Measurements from ENCODE around the gene VGLL4.
A peak's percentile ranks its signal among the peaks of the same experiment; 100 is the strongest.

The VGLL4 gene

DNA sequence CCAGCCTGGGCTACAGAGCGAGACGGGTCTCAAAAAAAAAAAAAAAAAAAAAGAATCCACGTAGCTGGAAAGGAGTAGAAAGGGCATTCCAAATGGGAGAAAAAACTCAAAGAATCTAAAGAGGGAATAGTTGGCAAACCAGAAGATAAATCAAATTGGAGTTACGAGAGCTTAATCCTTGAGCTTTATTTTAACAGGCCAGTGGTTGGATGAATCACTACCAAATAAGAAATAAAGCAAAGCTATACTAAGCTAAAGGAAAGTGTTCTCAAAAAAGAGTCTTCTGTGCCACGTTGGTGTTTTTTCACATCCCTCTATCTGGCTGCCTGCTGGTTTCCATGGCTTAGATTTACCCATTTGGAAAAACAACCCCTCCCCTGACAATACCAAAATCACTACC, 14.0 kb downstream of the VGLL4 start:
- no peak for DNase-seq (ENCODE audit: low read depth in 1 of 2, low spot score in 1 of 2)

DNA sequence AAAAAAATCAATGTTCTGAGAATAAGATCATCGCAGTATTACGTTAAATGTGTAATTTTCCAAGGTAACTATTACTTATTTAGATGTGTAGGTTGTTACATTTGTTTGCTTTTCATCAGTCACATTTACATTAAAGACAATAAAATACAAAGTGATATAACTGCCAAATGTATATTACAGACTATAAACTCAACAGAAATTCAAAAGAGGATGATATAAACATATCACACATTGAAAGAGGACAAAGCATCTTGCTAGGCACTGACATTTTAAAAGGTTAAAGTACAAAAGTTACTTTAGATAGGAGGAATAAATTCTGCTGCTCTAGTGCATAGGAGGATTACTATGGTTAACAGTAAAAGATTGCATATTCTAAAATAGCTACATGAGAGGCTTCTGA, 16.1 kb downstream of the VGLL4 start:
- no peak for DNase-seq (ENCODE audit: low read depth in 1 of 2, low spot score in 1 of 2)

DNA sequence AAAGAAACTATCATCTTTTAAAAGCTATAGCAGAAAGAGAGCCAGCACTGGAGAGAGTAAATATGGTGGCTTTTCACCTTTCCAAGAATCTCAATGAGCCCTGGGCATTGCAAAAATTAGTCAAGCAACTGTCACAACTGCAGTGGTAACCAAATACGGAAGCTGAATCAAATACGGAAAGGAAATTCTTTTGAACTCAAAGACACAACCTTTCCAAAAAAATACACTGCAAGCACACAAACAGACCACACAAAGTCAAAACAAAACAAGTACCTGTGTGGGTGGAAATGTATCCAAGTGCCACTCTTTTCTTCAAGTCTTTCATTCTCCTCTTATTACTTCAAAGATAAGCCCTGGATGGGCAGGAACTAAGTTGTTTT, 17.6 kb downstream of the VGLL4 start:
- no peak for DNase-seq (ENCODE audit: low read depth in 1 of 2, low spot score in 1 of 2)

DNA sequence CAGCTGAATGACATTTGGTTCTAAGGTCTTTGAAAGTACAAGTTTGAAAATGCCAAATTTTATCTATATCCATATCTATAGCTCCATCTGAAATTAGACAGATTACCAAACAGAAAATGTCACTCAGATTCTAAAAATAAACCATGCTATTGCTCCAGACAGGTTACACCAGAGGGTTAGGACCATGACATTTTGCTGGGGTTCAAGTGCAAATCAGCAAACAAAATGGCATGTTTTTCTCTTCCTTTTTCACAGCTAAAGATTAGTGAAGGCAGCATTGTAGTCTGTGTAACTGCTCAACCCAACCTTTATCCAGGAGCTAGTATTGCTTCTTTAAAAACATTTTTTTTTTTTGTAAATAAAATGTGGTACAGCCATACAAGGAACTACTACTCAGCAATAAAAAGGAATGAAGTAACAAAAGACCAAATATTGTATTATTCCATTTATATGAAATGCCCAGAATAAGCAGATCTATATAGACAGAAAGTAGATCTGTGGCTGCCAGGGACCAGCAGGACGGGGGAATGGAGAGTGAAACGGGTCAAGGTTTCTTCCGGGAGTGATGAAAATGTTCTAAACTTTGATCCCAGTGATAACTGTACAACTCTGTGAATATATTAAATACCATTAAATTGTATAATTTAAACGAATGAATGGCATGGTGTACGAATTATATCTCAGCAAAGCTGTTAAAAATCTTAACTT, 18.2 kb downstream of the VGLL4 start:
- DNase-seq (ENCODE audit: low read depth in 1 of 2, low spot score in 1 of 2): no peak

DNA sequence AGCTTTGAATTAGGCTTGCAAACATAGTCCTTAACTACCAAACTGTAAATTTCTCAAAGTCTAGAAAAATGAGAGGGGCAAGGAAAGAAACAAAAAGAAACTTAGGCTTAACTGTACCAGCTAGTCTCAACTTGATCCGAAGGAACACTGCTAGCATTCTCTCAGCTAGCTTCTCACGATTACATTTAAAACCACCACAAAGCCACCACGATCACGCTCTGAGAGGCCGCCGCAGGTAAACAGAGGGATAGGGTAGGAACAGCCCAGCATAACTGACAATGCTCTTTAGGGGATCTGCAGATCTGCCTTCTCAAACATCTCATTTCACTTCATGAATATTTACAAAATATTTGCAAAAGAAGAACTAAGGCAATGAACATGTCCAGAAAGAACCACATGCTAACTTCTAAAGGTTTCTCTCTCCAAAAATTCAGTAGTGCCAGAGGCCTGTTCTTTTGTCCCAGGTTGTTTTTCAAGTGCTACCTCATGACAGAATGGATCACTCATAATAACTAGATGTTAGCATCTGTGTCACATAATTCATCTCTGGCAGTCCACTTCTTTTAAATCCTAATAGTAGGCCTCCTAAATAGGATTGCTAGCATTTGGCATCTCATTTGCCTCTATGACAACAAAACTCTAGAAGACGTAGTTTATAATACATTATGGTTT, 18.9 kb downstream of the VGLL4 start:
- no peak for DNase-seq (ENCODE audit: low read depth in 1 of 2, low spot score in 1 of 2)

DNA sequence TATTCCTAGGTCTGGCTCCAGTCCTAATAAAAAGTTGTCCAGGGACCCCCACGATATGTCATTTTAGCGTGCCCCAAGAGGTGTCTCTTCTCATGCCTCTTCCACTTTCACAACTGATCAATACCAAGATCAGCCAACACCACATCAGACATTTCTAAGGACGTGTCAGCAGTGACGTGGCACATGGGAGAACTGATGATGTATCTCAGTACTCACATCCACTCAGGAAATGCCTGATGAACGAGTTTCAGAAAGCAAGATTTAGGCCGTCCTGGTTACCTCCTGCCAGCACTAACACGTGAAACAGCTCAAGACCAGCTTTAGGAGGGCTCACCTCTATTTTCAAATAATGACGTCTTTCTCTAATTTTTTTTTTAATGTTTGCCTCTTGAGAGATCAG, 19.6 kb downstream of the VGLL4 start:
- peak in 1 of 2 donors; percentile 26 for DNase-seq (ENCODE audit: low read depth in 1 of 2, low spot score in 1 of 2)

DNA sequence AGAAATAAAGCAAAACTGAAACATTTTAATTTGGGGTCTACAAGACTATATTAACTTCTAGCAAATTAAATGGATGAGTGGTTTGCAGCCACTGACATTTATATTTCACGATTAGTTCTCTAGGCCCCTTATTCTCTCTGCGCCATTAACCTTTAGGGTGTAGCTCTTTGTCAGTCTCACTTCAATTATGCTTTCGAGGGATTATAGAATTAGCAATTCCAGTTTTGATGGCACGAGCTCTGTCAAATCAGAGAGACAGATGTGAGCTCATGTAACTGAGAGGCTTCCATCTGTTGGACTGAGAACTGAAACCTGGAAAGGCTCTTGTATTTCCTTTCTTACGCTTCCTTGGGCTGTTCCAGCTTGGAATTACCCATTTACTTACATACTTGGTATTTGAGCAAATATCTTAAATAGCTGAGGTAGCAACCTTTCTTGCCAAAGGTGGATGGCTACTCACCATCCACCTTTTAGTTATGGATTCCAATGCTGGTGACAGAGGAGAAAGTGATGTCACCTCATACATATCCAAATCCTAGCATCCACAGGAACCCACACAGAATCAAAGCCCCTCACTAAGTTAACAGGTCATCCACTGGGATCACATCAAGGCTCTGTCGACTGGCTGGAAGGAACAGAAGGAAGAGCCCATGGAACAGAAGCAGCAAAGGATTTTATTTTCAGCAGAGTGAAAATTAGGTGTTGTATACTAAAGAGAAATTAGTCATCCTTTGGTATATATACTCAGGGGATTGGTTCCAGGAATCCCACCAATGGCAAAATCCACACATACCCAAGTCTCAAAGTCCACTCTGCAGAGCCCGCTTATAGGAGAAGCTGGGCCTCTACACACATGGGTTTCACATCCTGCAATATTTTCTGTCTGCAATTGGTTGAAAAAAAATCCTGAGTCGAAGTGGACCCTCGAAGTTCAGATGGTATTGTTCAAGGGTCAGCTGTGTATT, 20.8 kb downstream of the VGLL4 start:
- no peak for DNase-seq (ENCODE audit: low read depth in 1 of 2, low spot score in 1 of 2)

DNA sequence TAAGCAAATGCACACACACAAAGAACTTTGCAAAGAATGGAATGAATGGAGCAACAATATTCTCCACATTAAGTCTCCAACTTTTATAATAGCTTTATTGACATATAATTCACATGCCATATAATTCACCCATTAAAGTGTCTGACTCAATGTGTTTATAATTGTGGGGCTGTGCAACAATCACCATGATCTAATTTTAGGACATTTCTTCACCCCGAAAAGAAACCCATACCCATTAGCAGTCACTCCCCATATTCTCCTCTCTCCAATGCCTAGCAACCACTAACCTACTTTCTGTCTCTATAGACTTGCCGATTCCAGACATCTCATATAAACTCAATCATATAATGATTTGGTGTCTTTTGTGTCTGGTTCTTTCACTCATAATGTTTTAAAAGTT, 22.6 kb downstream of the VGLL4 start:
- DNase-seq (ENCODE audit: low read depth in 1 of 2, low spot score in 1 of 2): no peak

DNA sequence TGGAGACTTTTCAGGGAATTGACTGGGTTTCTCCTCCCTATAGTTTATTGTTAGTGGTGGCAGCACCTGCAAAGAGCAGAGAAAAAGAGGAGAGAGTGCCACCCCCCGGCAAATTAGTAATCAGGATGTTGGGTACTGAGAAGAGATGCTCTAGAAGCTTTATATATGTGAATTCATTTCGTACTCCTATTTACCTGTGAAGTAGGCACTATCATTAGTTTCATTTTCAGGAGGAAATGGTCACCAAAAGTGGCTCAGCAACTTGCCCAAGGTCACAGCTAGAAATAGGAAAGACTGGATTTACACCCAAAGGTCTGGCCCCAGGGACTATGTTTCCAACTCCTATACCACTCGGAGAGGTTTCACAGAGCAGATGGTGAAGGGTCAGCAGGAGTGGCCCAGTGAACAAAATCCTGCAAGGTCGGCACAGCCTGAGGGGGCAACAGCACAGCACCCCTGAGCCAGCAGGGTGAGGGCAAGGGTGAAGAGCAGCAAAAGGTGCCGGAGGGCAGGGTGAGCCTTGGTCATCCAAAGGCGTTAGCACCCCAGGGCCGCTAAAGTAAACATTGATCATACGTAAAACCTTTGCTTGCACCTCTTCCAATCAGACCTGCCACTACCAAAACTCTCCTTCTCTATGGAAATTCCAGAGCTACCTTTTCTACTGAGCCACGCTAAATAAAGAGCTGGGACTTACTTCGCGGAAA, 23.6 kb downstream of the VGLL4 start:
- no peak for DNase-seq (ENCODE audit: low read depth in 1 of 2, low spot score in 1 of 2)

DNA sequence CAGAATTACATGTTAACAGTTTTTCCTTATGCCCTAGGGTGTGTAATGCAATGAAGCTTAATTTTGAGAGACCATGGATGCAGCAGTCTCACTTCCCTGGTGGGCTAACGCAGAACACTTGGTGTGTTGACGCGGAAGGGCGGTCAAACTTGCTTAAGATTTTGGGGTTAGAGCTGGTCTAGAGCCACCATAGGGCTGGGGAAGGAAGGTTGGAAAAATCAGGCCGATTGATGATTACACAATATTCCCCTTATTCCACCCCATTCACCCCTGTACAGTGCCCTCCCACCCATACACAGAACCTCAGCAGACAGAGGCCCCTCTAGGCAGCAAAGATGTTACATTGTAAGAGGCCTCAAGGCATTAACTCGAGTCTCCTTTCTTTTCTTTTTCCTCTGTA, 24.3 kb downstream of the VGLL4 start:
- no peak for DNase-seq (ENCODE audit: low read depth in 1 of 2, low spot score in 1 of 2)

DNA sequence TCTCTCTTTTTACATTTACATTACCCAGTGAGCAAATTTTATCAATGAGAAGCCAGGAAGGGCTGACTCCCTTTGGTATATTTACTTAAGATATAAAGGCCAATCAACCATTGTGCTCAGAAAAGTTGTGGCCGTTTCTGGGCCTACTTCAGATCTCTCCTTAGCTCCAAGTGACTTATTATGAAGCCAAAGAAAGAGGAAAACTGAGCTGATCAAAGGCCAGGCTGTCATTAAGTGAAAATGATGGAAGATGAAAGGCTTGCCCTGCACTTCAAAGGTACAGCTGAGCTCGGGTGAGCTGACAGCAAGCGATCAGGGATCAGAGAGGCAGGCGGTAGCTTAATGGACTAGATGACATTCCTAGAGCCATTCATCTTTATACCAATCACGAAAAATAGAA, 24.8 kb downstream of the VGLL4 start:
- no peak for DNase-seq (ENCODE audit: low read depth in 1 of 2, low spot score in 1 of 2)

DNA sequence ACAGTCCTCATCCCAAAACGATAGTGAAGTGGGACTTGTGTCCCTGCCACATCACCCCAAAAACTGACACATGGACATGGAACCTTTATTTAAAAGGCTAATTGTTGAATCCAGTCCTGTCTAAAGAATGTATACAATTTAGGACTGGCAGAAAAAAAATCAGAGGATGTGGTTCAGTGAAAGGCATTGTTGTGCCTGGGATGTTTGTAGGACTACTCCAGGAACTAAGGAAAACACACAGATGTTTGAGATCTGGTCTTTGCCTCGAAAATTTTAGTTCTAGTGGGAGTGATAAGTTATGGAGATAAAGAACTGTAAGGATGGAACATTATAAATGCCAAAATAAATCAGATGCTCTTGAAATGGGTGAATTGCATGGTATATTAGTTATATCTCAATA, 27.2 kb downstream of the VGLL4 start:
- DNase-seq (ENCODE audit: low read depth in 1 of 2, low spot score in 1 of 2): no peak

DNA sequence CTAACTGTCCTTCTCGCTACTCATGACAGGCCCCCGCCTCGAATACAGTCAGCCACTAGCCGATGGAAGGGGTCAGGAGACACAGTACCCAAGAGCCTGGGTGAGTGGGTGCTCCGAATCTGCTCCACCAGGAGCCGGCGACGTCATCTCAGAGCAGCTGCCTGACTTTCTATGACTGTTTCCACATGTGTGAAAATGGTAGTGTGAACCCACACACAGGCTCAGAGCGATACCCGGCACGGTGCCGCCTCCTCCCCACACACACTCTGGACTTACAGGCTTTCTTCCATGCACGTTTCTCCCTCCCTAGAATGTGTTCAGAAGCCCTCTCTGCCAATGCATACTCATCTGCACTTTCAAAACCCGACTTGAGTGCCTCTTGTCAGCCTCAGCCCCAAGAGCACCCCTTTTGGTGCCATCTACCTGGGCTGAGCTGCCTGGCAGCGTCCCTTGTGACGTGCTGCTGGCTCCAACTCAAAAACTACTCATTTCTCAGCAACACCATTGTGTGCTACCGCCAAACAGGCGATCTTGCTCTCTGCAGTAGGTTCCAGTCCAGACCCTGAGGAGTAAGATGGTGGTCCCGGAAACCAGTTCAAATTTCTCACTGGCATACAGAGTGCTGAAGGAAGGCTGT, 29.7 kb downstream of the VGLL4 start:
- no peak for DNase-seq (ENCODE audit: low read depth in 1 of 2, low spot score in 1 of 2)

DNA sequence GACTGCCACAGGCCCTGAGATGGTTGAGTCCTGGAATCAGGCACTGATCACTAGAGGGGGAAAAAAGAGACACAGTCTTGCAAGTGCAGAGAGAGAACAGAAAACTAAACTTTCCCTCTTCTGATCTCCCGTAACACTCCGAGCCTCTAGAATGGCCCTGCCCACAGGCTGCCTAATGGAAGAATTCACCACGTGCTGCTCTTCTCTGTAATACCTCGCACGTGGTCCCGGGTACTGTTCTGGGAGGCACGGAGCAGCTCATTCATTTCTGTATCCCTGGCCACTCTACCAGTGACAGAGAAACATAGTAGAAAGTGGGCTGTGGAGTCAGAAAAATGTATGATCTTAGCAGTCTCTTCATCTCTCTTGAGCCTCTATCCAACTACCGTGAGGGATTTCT, 30.4 kb downstream of the VGLL4 start:
- no peak for DNase-seq (ENCODE audit: low read depth in 1 of 2, low spot score in 1 of 2)

DNA sequence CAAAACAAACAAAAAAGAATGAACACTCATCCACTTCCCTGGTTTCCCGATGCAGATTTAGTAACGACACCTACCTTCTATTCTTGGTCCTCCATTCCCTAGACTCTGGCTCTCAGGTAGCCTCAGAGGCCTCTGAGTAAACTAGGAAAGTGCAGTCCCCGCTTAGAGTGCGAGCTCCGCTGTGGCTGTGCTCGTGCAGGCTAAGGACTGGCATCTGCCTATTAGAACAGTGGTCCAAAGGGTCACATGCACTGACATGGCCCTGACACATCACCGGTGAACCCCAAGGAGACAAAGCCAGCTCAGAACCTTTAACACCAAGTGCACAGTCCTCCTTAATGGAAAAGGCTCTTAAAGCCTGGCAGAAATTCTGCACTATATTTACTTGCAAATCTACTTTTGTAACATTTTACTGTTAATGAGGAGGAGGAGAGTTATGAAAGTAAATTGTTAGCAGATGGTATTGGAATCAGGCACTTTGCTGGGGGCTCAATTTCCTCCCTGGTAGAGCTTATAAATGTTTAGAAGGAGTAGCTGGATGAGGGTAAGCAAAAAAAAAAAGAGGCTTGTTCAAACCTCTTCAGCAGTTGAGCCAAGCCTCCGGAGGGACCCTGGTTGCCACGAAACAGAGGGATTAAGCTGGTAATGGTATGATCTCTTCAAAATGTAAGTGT, 31.1 kb downstream of the VGLL4 start:
- no peak for DNase-seq (ENCODE audit: low read depth in 1 of 2, low spot score in 1 of 2)

DNA sequence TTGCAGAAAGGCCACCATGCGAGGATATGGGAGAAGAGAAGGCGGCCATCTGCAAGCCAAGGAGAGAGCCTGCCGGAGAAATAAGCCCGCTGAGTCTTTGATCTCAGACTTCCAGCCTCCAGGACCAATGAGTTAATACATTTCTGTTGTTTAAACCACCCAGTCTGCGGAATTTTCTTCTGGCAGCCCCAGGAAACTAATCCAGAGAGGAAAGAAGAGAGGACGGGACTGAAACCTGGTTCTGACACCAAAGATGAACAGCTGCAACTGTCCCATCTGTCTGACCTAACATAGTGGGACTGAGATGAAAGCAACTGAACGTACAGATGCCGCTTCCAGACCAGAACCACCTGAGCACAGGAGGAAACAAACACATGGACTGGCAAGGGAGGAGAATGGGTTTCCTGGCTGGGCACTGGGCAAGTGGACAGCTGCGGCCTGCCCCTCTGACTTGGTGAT, 32.3 kb downstream of the VGLL4 start:
- DNase-seq (ENCODE audit: low read depth in 1 of 2, low spot score in 1 of 2): no peak

DNA sequence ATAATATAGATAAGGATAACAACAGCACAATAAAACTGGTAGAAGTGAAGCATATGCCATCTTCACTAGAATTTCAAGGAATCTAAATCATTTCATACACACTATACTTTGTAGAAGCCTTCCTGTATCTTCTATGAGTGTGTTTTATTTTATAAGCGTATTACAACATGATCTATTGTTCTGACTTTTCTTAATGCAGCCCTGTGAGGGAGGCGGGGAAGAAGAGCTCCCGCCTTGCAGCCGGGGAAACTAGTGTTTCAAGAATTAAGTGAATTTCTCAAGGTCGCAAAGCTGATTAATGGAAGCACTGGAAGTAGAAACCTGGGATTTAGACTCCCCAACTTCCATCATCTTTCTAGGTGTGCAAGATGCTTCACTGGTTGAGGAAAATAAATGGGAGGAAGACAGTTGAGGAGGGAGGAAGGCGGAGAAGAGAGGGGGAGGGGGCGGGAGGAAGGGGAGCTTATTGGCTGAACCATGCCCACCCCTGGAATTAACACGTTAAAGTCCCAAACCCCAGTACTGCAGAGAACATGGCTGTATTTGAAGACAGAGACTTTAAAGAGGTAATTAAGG, 32.9 kb downstream of the VGLL4 start:
- no peak for DNase-seq (ENCODE audit: low read depth in 1 of 2, low spot score in 1 of 2)

DNA sequence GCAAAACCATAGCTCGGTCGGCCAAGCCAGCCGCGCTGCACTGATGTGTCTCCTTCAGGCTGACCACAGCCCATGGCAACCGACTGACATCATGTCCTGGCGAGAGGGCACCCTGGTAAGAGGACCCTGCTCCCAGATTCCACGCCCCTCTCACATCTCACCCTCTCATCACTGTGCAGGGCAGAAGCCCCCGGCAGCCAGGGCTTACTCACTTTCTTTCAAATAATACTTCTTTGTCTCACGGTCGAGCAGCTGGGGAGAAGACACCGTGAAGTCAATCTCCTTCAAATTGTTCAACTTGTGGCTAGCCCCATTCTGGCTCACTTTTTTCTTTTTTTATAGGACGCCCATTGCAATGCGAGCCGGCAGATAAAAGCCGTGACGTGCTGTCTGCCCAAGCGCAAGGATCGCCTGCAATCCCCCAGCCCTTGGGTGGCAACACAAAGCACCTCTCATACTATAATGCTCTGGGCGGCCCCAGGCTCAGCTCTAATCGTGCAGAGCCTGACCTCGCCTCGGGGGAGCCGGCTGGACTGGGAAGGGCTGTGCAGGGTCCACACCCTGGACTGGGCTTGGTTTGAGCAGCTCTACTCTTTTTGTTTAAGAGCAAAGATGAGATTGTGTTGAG, 33.6 kb downstream of the VGLL4 start:
- no peak for DNase-seq (ENCODE audit: low read depth in 1 of 2, low spot score in 1 of 2)

DNA sequence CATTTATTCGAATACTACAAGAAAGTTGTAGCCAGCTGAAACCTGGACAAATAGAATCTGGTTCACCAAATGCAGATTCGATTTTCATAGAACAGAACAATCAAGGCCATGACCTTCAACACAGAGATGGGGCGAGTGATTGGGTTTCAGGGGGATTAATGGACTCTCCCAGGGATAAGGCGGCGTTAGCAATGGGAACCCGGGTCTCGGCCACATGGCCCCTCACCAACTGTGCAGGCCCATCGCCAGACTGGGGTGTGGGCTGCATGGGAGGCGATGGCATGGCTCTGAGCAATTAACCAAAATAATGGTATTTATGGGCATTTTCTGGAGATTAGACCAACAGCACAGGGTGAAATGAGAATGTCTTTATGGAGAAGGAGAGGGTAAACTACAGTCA, 34.2 kb downstream of the VGLL4 start:
- DNase-seq (ENCODE audit: low read depth in 1 of 2, low spot score in 1 of 2): no peak

All from activated T-helper 1 cell treated with anti-CD3 and anti-CD28 coated beads, Interleukin-2, amount 50 U/mL, for 16 hours (primary cell).